Suprapubic skin (tissue), 4 donors: ENCODE results near the gene CACNA1S. TPM values are rescaled to one million over a fixed set of nuclear protein-coding genes. Genes with fewer than 3 reads are reported as not detected.

Source experiments
- DNase-seq, 2 donors: peaks; one replicate each; pipeline ENCODE4 v3.0.0-alpha.2; 2019; ENCODE audit warnings: low spot score in 2 of 2
- H3K27ac ChIP-seq: fragments of 200-600 bp; sonication (generic); one replicate; pipeline ENCODE4 v1.5.1; 2019
- H3K27me3 ChIP-seq: fragments of 200-600 bp; sonication (generic); one replicate; pipeline ENCODE4 v1.5.1; 2019
- H3K36me3 ChIP-seq: fragments of 200-600 bp; sonication (generic); one replicate; pipeline ENCODE4 v1.5.1; 2019
- H3K4me1 ChIP-seq: fragments of 200-600 bp; sonication (generic); one replicate; pipeline ENCODE4 v1.5.1; 2019
- H3K4me3 ChIP-seq: fragments of 200-600 bp; sonication (generic); one replicate; pipeline ENCODE4 v1.5.1; 2019; ENCODE audit warnings: mild to moderate bottlenecking
- H3K9me3 ChIP-seq: fragments of 200-600 bp; sonication (generic); one replicate; pipeline ENCODE4 v1.5.1; 2019
- EP300 ChIP-seq: sonication (generic); formaldehyde crosslinking; IDR thresholded peaks from one replicate; pipeline ENCODE4 v1.6.1; 2017; ENCODE audit warnings: antibody characterized with exemption
- POLR2A ChIP-seq, 2 donors: fragments of 450-650 bp; IDR thresholded peaks; one replicate each; pipeline ENCODE4 v1.6.1; 2017; ENCODE audit warnings: antibody characterized with exemption in 2 of 2, mild to moderate bottlenecking in 2 of 2, moderate library complexity in 2 of 2
- POLR2AphosphoS5 ChIP-seq, 3 donors: sonication (generic); formaldehyde crosslinking; IDR thresholded peaks; one replicate each; pipeline ENCODE4 v1.6.1; 2017; ENCODE audit warnings: antibody characterized with exemption in 3 of 3
- WGBS: methylation state at CpG from one replicate; pipeline ENCODE4 v1.1.5; 2018; 5-methylcytosine and 5-hydroxymethylcytosine counted together
- total RNA-seq, 4 donors: library from RNA; depleted of rRNA; stranded (reverse); fragments of >200 nt; gene quantifications; one replicate each; pipeline ENCODE4 v1.1.0, GENCODE V29; 2016
- TF ChIP-seq, protein P1 (sequence below), 2 donors: fragments of 200-600 bp in 1 of 2; fragments of 450-650 bp in 1 of 2; sonication (generic) in 1 of 2; IDR thresholded peaks; one replicate each; pipeline ENCODE4 v1.5.1; 2016 to 2019; ENCODE audit warnings: antibody characterized with exemption in 2 of 2, mild to moderate bottlenecking in 1 of 2, moderate library complexity in 1 of 2

Gene CACNA1S
- total RNA-seq, 4 donors from 2014 or later, result not detected

DNA sequence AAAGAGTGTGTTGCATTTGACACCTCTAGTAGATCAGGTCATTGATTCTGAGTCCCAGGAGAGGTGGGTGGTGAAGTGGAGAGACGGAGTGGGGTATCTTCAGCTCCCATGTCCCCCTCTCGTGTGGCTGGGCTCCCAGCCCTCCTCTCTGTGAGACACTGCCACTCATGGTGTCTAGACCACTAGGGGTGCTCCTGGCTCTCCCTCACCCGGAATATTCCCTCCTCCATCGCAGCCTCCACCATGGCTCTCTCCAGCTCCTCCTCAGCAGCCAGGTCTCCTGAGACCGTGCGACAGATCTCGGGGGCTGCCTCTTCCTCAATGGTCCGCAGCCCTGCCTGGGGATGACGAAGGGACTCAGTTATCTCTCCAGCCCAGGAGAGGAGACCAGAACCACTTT is 68.1 kb downstream of the CACNA1S start:
- TF ChIP-seq POLR2A (IDR thresholded peaks at IDR 0.05), result no peak
- TF ChIP-seq, protein P1, sequence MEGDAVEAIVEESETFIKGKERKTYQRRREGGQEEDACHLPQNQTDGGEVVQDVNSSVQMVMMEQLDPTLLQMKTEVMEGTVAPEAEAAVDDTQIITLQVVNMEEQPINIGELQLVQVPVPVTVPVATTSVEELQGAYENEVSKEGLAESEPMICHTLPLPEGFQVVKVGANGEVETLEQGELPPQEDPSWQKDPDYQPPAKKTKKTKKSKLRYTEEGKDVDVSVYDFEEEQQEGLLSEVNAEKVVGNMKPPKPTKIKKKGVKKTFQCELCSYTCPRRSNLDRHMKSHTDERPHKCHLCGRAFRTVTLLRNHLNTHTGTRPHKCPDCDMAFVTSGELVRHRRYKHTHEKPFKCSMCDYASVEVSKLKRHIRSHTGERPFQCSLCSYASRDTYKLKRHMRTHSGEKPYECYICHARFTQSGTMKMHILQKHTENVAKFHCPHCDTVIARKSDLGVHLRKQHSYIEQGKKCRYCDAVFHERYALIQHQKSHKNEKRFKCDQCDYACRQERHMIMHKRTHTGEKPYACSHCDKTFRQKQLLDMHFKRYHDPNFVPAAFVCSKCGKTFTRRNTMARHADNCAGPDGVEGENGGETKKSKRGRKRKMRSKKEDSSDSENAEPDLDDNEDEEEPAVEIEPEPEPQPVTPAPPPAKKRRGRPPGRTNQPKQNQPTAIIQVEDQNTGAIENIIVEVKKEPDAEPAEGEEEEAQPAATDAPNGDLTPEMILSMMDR (IDR thresholded peaks at IDR 0.05), result no peak
- no peak for TF ChIP-seq POLR2AphosphoS5 (IDR thresholded peaks at IDR 0.05)
- no peak for TF ChIP-seq EP300
- Histone ChIP-seq H3K36me3 (no peaks in the 10 kb centered on the region), H3K4me3 (no peak overlapping the region), H3K4me1 (peaks cover 5% of the 10 kb centered on the region), H3K27me3 (no peaks in the 10 kb centered on the region), H3K27ac (no peak overlapping the region), H3K9me3 (no peaks in the 10 kb centered on the region)
- WGBS, result 91% methylated on average over 9 of the region's 9 CpGs
- no peak for DNase-seq

GRCh38 chr1:201042779-201043461 is 69.3 kb downstream of the CACNA1S start:
- no peak for DNase-seq
- TF ChIP-seq, protein P1 (IDR thresholded peaks at IDR 0.05), result peak; percentile 56 to 75
- no peak for TF ChIP-seq POLR2A (IDR thresholded peaks at IDR 0.05)
- no peak for TF ChIP-seq POLR2AphosphoS5 (IDR thresholded peaks at IDR 0.05)
- no peak for TF ChIP-seq EP300
- Histone ChIP-seq H3K27ac (no peak overlapping the region), H3K36me3 (no peaks in the 10 kb centered on the region), H3K4me3 (no peak overlapping the region), H3K27me3 (no peaks in the 10 kb centered on the region), H3K9me3 (no peaks in the 10 kb centered on the region), H3K4me1 (peaks cover 5% of the 10 kb centered on the region)
- 39% methylated on average over 10 of the region's 13 CpGs for WGBS

GRCh38 chr1:201041011-201041410 is 71.2 kb downstream of the CACNA1S start:
- peaks cover 5% of the 10 kb centered on the region for H3K4me1 ChIP-seq
- WGBS, result 90% methylated on average over 2 of the region's 2 CpGs
- no peak for TF ChIP-seq POLR2A (IDR thresholded peaks at IDR 0.05)
- no peak for TF ChIP-seq POLR2AphosphoS5 (IDR thresholded peaks at IDR 0.05)
- no peak for TF ChIP-seq EP300
- TF ChIP-seq, protein P1 (IDR thresholded peaks at IDR 0.05), result no peak
- no peaks in the 10 kb centered on the region for H3K36me3 ChIP-seq
- no peak overlapping the region for H3K27ac ChIP-seq
- peaks cover 4% of the 10 kb centered on the region for H3K27me3 ChIP-seq
- H3K9me3 ChIP-seq, result no peaks in the 10 kb centered on the region
- DNase-seq, result peak in 1 of 2 donors; percentile 44
- no peak overlapping the region for H3K4me3 ChIP-seq

- TF ChIP-seq POLR2AphosphoS5 (IDR thresholded peaks at IDR 0.05), result no peak
- TF ChIP-seq POLR2A (IDR thresholded peaks at IDR 0.05), result no peak
- TF ChIP-seq, protein P1 (IDR thresholded peaks at IDR 0.05), result no peak
- no peak for TF ChIP-seq EP300
- Histone ChIP-seq H3K9me3 (no peaks in the 10 kb centered on the region), H3K27me3 (peaks cover 4% of the 10 kb centered on the region), H3K4me3 (no peak overlapping the region), H3K4me1 (peaks cover 5% of the 10 kb centered on the region), H3K27ac (no peak overlapping the region), H3K36me3 (no peaks in the 10 kb centered on the region)
- no CpG with 5 or more reads among the region's 5 CpGs for WGBS
- DNase-seq, result no peak
These were observed 72.3 kb downstream of the CACNA1S start for GRCh38 chr1:201039876-201040275.

DNA sequence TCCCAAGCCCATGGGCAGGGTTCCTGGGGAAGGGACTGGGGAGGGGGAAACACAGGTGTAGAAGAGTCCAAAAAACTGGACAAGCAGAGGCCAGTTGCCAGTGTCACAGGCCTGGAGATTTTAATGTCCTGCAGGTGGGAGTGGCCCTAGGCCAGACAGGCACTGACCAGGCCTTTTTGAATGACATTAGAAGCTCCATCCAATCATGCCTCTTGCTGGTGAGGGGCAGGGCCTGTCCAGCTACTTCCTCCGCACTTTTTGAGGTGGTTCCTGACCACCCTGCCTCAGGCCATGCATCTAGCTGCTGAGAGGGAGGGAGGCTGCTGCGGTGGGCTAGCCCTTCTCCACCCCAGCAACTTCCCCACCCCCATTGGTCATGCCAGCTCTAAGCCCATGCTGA is 72.8 kb downstream of the CACNA1S start:
- no CpG with 5 or more reads among the region's 2 CpGs for WGBS

More for the DNA sequence above, 72.8 kb downstream of the CACNA1S start:
- peaks cover 4% of the 10 kb centered on the region for H3K27me3 ChIP-seq
- no peak overlapping the region for H3K27ac ChIP-seq
- H3K36me3 ChIP-seq, result no peaks in the 10 kb centered on the region
- TF ChIP-seq POLR2AphosphoS5 (IDR thresholded peaks at IDR 0.05), result no peak
- TF ChIP-seq, protein P1 (IDR thresholded peaks at IDR 0.05), result no peak
- DNase-seq, result no peak
- H3K4me3 ChIP-seq, result no peak overlapping the region
- H3K9me3 ChIP-seq, result no peaks in the 10 kb centered on the region
- peaks cover 5% of the 10 kb centered on the region for H3K4me1 ChIP-seq
